H9 (cell line): ENCODE data around the gene GALNT17. TPM values are rescaled to one million over a fixed set of nuclear protein-coding genes. Genes with fewer than 3 reads are reported as not detected.
A peak's percentile ranks its signal among the peaks of the same experiment; 100 is the strongest.

Experiments
- DNase-seq: peaks from one replicate; pipeline ENCODE4 v3.0.0-alpha.2; 2017
- H2AFZ ChIP-seq: one replicate; pipeline ENCODE4 v1.6.1; 2013; ENCODE audit warnings: mild to moderate bottlenecking, low read length, control low read depth, moderate library complexity
- H2AK5ac ChIP-seq: 2 replicates; pipeline ENCODE4 v1.6.1; 2013; ENCODE audit warnings: low read length, control low read depth, mixed read lengths; ENCODE audit not compliant: insufficient read length
- H2BK120ac ChIP-seq: one replicate; pipeline ENCODE4 v1.6.1; 2013; ENCODE audit warnings: low read depth, mild to moderate bottlenecking, low read length, control low read depth, inconsistent platforms; ENCODE audit not compliant: poor library complexity, severe bottlenecking
- H2BK12ac ChIP-seq: 2 replicates; pipeline ENCODE4 v1.6.1; 2013; ENCODE audit warnings: low read length, control low read depth, mixed read lengths, low read depth; ENCODE audit not compliant: insufficient read length
- H2BK15ac ChIP-seq: 2 replicates; pipeline ENCODE4 v1.6.1; 2013; ENCODE audit warnings: low read depth, low read length, control low read depth
- H2BK20ac ChIP-seq: one replicate; pipeline ENCODE4 v1.6.1; 2013; ENCODE audit warnings: low read depth, mild to moderate bottlenecking, low read length, control low read depth, inconsistent platforms; ENCODE audit not compliant: poor library complexity, severe bottlenecking
- H2BK5ac ChIP-seq: 2 replicates; pipeline ENCODE4 v1.6.1; 2013; ENCODE audit warnings: low read length, control low read depth, mixed read lengths; ENCODE audit not compliant: insufficient read length
- H3K14ac ChIP-seq: 2 replicates; pipeline ENCODE4 v1.6.1; 2013; ENCODE audit warnings: low read length, control low read depth; ENCODE audit not compliant: insufficient read depth
- H3K18ac ChIP-seq: 2 replicates; pipeline ENCODE4 v1.6.1; 2013; ENCODE audit warnings: low read depth, mild to moderate bottlenecking, mixed read lengths, low read length, control low read depth; ENCODE audit not compliant: insufficient read length
- H3K23ac ChIP-seq: 2 replicates; pipeline ENCODE4 v1.6.1; 2013; ENCODE audit warnings: low read length, control low read depth, mixed read lengths, low read depth; ENCODE audit not compliant: insufficient read length
- H3K23me2 ChIP-seq: 2 replicates; pipeline ENCODE4 v1.6.1; 2013; ENCODE audit warnings: low read depth, mild to moderate bottlenecking, mixed read lengths, low read length, control low read depth; ENCODE audit not compliant: insufficient read length, poor library complexity, severe bottlenecking
- H3K27ac ChIP-seq: 2 replicates; pipeline ENCODE4 v1.5.1; 2013; ENCODE audit warnings: low read length, control low read depth, mixed read lengths, low read depth; ENCODE audit not compliant: insufficient read length
- H3K27me3 ChIP-seq: 2 replicates; pipeline ENCODE4 v1.6.1; 2013; ENCODE audit warnings: low read length, control low read depth, inconsistent platforms; ENCODE audit not compliant: insufficient read depth
- H3K4ac ChIP-seq: 2 replicates; pipeline ENCODE4 v1.6.1; 2013; ENCODE audit warnings: low read depth, mild to moderate bottlenecking, control low read depth, inconsistent platforms, low read length, moderate library complexity
- H3K4me1 ChIP-seq: 2 replicates; pipeline ENCODE4 v1.6.1; 2013; ENCODE audit warnings: low read length, control low read depth, inconsistent platforms; ENCODE audit not compliant: insufficient read depth
- H3K4me2 ChIP-seq: 2 replicates; pipeline ENCODE4 v1.6.1; 2013; ENCODE audit warnings: low read length, control low read depth, mixed read lengths; ENCODE audit not compliant: insufficient read length, insufficient read depth
- H3K56ac ChIP-seq: 2 replicates; pipeline ENCODE4 v1.6.1; 2013; ENCODE audit warnings: low read depth, mild to moderate bottlenecking, mixed read lengths, low read length, control low read depth; ENCODE audit not compliant: insufficient read length
- H3K79me1 ChIP-seq: 2 replicates; pipeline ENCODE4 v1.6.1; 2013; ENCODE audit warnings: low read depth, mild to moderate bottlenecking, moderate library complexity, low read length, control low read depth, inconsistent platforms; ENCODE audit not compliant: insufficient read depth, poor library complexity, severe bottlenecking
- H3K79me2 ChIP-seq: 2 replicates; pipeline ENCODE4 v1.6.1; 2013; ENCODE audit warnings: low read length, control low read depth, inconsistent platforms; ENCODE audit not compliant: insufficient read depth
- H3K9ac ChIP-seq: 2 replicates; pipeline ENCODE4 v1.6.1; 2013; ENCODE audit warnings: low read length, control low read depth, mixed read lengths; ENCODE audit not compliant: insufficient read length; ENCODE audit errors: extremely low read depth
- H3K9me3 ChIP-seq: one replicate; pipeline ENCODE4 v1.6.1; 2013; ENCODE audit warnings: low read depth, low read length, inconsistent platforms; ENCODE audit not compliant: control insufficient read depth
- H3T11ph ChIP-seq: one replicate; pipeline ENCODE4 v1.6.1; 2013; ENCODE audit warnings: mild to moderate bottlenecking, low read length, control low read depth, inconsistent platforms
- H4K20me1 ChIP-seq: one replicate; pipeline ENCODE4 v1.6.1; 2013; ENCODE audit not compliant: control insufficient read depth, insufficient read length, insufficient read depth
- H4K5ac ChIP-seq: 2 replicates; pipeline ENCODE4 v1.6.1; 2013; ENCODE audit warnings: low read depth, mild to moderate bottlenecking, mixed read lengths, low read length, control low read depth; ENCODE audit not compliant: insufficient read length
- H4K8ac ChIP-seq: replicated peaks from 2 replicates; pipeline ENCODE4 v1.6.1; 2013; ENCODE audit warnings: low read length, control low read depth, mixed read lengths, low read depth; ENCODE audit not compliant: insufficient read length
- H4K91ac ChIP-seq: 2 replicates; pipeline ENCODE4 v1.6.1; 2013; ENCODE audit warnings: low read depth, mild to moderate bottlenecking, moderate library complexity, mixed read lengths, low read length, control low read depth; ENCODE audit not compliant: insufficient read length
- H3K27ac Mint-ChIP-seq, 3 experiments: 2 replicates in 2 of 3; 3 replicates in 1 of 3; pipeline ENCODE4 v1.8.0; 2020 to 2021; ENCODE audit warnings: mixed read lengths in 3 of 3, mild to moderate bottlenecking in 1 of 3, moderate library complexity in 1 of 3
- H3K27me3 Mint-ChIP-seq: 2 replicates; pipeline ENCODE4 v1.8.0; 2021; ENCODE audit warnings: low read depth, mild to moderate bottlenecking, moderate library complexity, mixed read lengths
- H3K36me3 Mint-ChIP-seq, 3 experiments: 2 replicates in 2 of 3; 3 replicates in 1 of 3; pipeline ENCODE4 v1.8.0; 2020 to 2021; ENCODE audit warnings: low read depth in 3 of 3, mixed read lengths in 3 of 3; ENCODE audit not compliant: insufficient read depth in 1 of 3
- H3K4me1 Mint-ChIP-seq, 2 experiments: 2 replicates each; pipeline ENCODE4 v1.8.0; 2020; ENCODE audit warnings: mixed read lengths in 2 of 2
- H3K4me3 Mint-ChIP-seq, 2 experiments: 2 replicates in 1 of 2; 3 replicates in 1 of 2; pipeline ENCODE4 v1.8.0; 2020 to 2021; ENCODE audit warnings: mild to moderate bottlenecking in 2 of 2, mixed read lengths in 2 of 2, moderate library complexity in 1 of 2
- H3K9me3 Mint-ChIP-seq, 2 experiments: 2 replicates in 1 of 2; 3 replicates in 1 of 2; pipeline ENCODE4 v1.8.0; 2020; ENCODE audit warnings: mild to moderate bottlenecking in 2 of 2, mixed read lengths in 2 of 2, moderate library complexity in 1 of 2
- CTCF ChIP-seq: fragments of 200-600 bp; sonication (generic); conservative IDR thresholded peaks from 3 replicates; pipeline ENCODE4 v1.8.0; 2021; ENCODE audit warnings: antibody characterized with exemption, mild to moderate bottlenecking
- WGBS: extraction: QIAGEN DNeasy Blood & Tissue Kit; methylation state at CpG from one replicate; pipeline ENCODE4 v1.1.7; 2013; ENCODE audit warnings: missing lambda C conversion rate, low lambda C conversion rate, mixed read lengths; ENCODE audit not compliant: insufficient read length; ENCODE audit errors: extremely low coverage; 5-methylcytosine and 5-hydroxymethylcytosine counted together
- total RNA-seq: library from RNA; stranded (reverse); gene quantifications from 2 replicates; pipeline ENCODE4 v1.2.1, GENCODE V29; 2021

The GALNT17 gene
- total RNA-seq, 1 experiment from 2014 or later, result 43.2 TPM

- Mint-ChIP-seq H3K4me3 (no peak overlapping the region), H3K9me3 (peaks cover 12 to 18% of the 10 kb centered on the region in 2 experiments; a peak in 4 of 5 replicates)
- no peak overlapping the region for H2BK12ac ChIP-seq
Observed at GRCh38 chr7:71308096-71308495, 176.2 kb downstream of the GALNT17 start.

More at GRCh38 chr7:71308096-71308495, 176.2 kb downstream of the GALNT17 start:
- H4K91ac ChIP-seq, result no peak overlapping the region
- H2AK5ac ChIP-seq, result no peak overlapping the region
- H3K79me1 ChIP-seq, result no peaks in the 10 kb centered on the region
- H3T11ph ChIP-seq, result no peak overlapping the region
- no peak overlapping the region for H2BK20ac ChIP-seq
- H2BK5ac ChIP-seq, result no peak overlapping the region
- H3K79me2 ChIP-seq, result peaks cover 5% of the 10 kb centered on the region; the same call in 1 of the 2 replicates
- no peak overlapping the region for H3K23ac ChIP-seq
- no peaks in the 10 kb centered on the region for H3K27me3 Mint-ChIP-seq
- no peaks in the 10 kb centered on the region for H3K27me3 ChIP-seq
- no peak overlapping the region for H2AFZ ChIP-seq
- no peak overlapping the region for H3K4ac ChIP-seq
- H3K23me2 ChIP-seq, result no peaks in the 10 kb centered on the region
- peaks cover 2% of the 10 kb centered on the region for H3K4me1 ChIP-seq
- H3K56ac ChIP-seq, result no peak overlapping the region
- no peak overlapping the region for H4K5ac ChIP-seq
- no peaks in the 10 kb centered on the region for H4K20me1 ChIP-seq
- DNase-seq, result no peak
- no peak overlapping the region for H4K8ac ChIP-seq
- H3K4me1 Mint-ChIP-seq, result peaks cover 36 to 56% of the 10 kb centered on the region in 2 experiments
- H2BK15ac ChIP-seq, result no peak overlapping the region
- TF ChIP-seq CTCF, result no peak
- no peak overlapping the region for H3K18ac ChIP-seq
- WGBS, result no CpG with 5 or more reads among the region's 6 CpGs
- H3K9ac ChIP-seq, result no peak overlapping the region
- 0 out of 2 replicates have a peak overlapping the region, but pooled peaks have one; percentile 45 for H3K14ac ChIP-seq
- H3K9me3 ChIP-seq, result peaks cover 12% of the 10 kb centered on the region
- H3K36me3 Mint-ChIP-seq, result peaks cover 32 to 37% (median 35%) of the 10 kb centered on the region in 3 experiments
- H3K27ac ChIP-seq, result no peak overlapping the region
- H3K27ac Mint-ChIP-seq, result peak overlapping the region in 2 of 3 experiments; percentile 54 to 61; a peak in 5 of 7 replicates
- H2BK120ac ChIP-seq, result no peak overlapping the region
- no peak overlapping the region for H3K4me2 ChIP-seq
